ENCODE data around the gene IFT20. TPM values are rescaled to one million over a fixed set of nuclear protein-coding genes. Genes with fewer than 3 reads are reported as not detected.

The IFT20 gene, protein sequence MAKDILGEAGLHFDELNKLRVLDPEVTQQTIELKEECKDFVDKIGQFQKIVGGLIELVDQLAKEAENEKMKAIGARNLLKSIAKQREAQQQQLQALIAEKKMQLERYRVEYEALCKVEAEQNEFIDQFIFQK
- total RNA-seq (36.3 and 45.0 TPM in 2 replicates), polyA plus RNA-seq (19.2 and 26.5 TPM in 2 replicates), polyA minus RNA-seq (11.3 and 18.4 TPM in 2 replicates), Bru-seq, nascent RNA (percentile 63 among the genes with signal in this experiment), BruChase-seq, experiment 1, labeled RNA remaining after a 6-hour chase (percentile 75 among the genes with signal in this experiment), BruChase-seq, experiment 2, labeled RNA remaining after a 2-hour chase (percentile 72 among the genes with signal in this experiment)
- polyA plus RNA-seq (2011; cell fraction: cytosol; rRNA removed): 29.0 and 34.7 TPM in 2 replicates
- polyA plus RNA-seq (2011; cell fraction: nucleus; rRNA removed): 64.3 and 72.0 TPM in 2 replicates
- polyA plus RNA-seq (2012): 53.7 and 59.8 TPM in 2 replicates
- polyA minus RNA-seq (2011; cell fraction: cytosol; rRNA and poly(A)+ RNA removed): 7.7 TPM
- polyA minus RNA-seq (2011; cell fraction: nucleus; rRNA and poly(A)+ RNA removed): 13.6 and 20.6 TPM in 2 replicates
- long read RNA-seq, transcript IFT20-203 (5 exons, 825 nt): major isoform, 53 of 105 reads
- long read RNA-seq, transcript IFT20-213 (1 exons, 1,485 nt): minor isoform, 5 of 105 reads
- long read RNA-seq, transcript IFT20-214 (6 exons, 1,071 nt): minor isoform, 31 of 105 reads
- long read RNA-seq, transcript IFT20-215 (6 exons, 852 nt): minor isoform, 5 of 105 reads
- long read RNA-seq, partial matches to known transcripts: 5 of 105 reads
- long read RNA-seq, other reads (novel, unspliced or antisense): 3 of 105 reads

DNA sequence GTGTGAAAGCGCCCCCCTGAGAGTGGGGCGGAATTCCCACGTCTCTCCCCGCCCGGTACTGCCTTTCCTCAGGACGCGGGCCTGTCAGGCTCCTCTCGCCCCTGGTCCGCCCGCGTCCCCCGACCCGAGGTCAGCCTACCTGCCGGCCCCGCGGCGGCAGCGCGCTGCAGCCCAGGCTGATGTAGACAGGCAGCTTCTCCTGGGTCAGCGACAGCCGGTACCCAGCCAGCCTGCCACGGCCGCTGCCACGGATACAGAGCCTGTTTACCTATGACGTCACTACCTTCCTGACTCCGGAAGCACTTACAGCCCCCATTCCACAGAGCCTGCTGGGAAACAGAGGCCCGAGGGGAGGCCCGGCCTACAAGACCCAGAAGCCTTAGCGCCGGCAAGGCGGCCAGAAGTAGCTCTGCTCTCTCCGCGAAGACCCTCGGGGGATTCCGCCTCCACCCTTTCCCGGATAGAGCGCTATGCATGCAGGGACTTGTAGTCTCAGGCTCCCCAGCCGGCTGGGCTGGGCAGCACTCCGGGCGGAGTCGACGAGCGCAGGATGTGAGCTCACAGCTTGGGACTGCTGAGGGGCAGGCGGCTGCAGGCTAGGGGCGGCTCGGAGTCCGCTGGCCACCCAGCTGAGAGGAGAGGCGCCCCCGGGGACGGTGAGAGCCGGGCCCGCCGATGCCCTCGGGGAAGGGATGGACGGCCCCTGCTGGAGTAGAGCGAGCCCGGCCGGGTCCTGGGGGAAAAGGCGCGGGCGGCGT is at the start of gene IFT20, which contains the start of gene TNFAIP1:
IFT20 (minus strand) TSS at position 272 of the 758 bp plus-strand sequence. CDS start 3,487 bp downstream, outside the sequence.
TNFAIP1 (plus strand) TSS at position 561 of the 758 bp plus-strand sequence. CDS start 3,761 bp downstream, outside the sequence.
- ChIA-PET CTCF (interaction anchor here (1.1 to 2.5 kb wide), 11 partner anchors 11 to 575 kb away, joined by 3 to 31 read pairs (median 7); partner anchors contain the start of genes LYRM9, POLDIP2 and TMEM97), POLR2A (interaction anchor here (0.6 to 2.1 kb wide), 10 partner anchors 11 to 353 kb away, joined by 3 to 34 read pairs (median 4); partner anchors contain the start of genes POLDIP2, SARM1 and TMEM97)
- Histone ChIP-seq H3K27ac (ENCODE audit: insufficient read depth, low read depth, low read length) (peak within 1 kb of the TSS; percentile 86), H3K36me3 (ENCODE audit: control insufficient read depth in 2 of 2, extremely low read depth in 1 of 2, insufficient read depth in 2 of 2, low read length in 2 of 2) (peaks cover 4 to 20% of the 10 kb centered on the region in 2 experiments), H3K79me2 (ENCODE audit: control insufficient read depth, insufficient read depth, low read length) (peaks cover 55% of the 10 kb centered on the region), H3K9me1 (replicated peaks; ENCODE audit: control insufficient read depth, extremely low read depth, insufficient read depth, low read length) (no peaks in the 10 kb centered on the region), H3K27me3 (ENCODE audit: control insufficient read depth in 2 of 2, insufficient read depth in 2 of 2, low read length in 2 of 2) (no peaks in the 10 kb centered on the region), H4K20me1 (replicated peaks; ENCODE audit: control insufficient read depth, extremely low read depth, insufficient read depth, low read length) (no peaks in the 10 kb centered on the region), H2AFZ (ENCODE audit: low read depth, low read length) (peak within 1 kb of the TSS; percentile 26), H3K4me3 (replicated peaks in 1 of 3; ENCODE audit: insufficient read depth in 1 of 3, low read depth in 1 of 3, low read length in 3 of 3) (peak within 1 kb of the TSS; percentile 75 to 98 (median 88)), H3K4me1 (ENCODE audit: control insufficient read depth, extremely low read depth, insufficient read depth, low read length) (peaks cover 40% of the 10 kb centered on the region), H3K9ac (replicated peaks; ENCODE audit: extremely low read depth, insufficient read depth, low read length) (peak within 1 kb of the TSS; percentile 98), H3K9me3 (replicated peaks; ENCODE audit: control insufficient read depth, insufficient read depth, low read length) (no peaks in the 10 kb centered on the region), H3K4me2 (ENCODE audit: insufficient read depth, low read length) (peak within 1 kb of the TSS; percentile 78)
- peak; percentile 94 for TF ChIP-seq JUN (IDR thresholded peaks at IDR 0.05; ENCODE audit: borderline replicate concordance, insufficient read depth, insufficient read length, low read depth)
- TF ChIP-seq GATA2 (IDR thresholded peaks at IDR 0.05; ENCODE audit: insufficient read depth, insufficient read length, low read depth, low read length): no peak
- TF ChIP-seq FOS (IDR thresholded peaks at IDR 0.05; ENCODE audit: borderline replicate concordance, insufficient read depth, low read length): peak; percentile 16
- TF ChIP-seq MYC (IDR thresholded peaks at IDR 0.05; ENCODE audit: low read depth, low read length): no peak
- peak; percentile 64 for TF ChIP-seq POLR2AphosphoS5 (IDR thresholded peaks at IDR 0.05; ENCODE audit: insufficient read depth, low read depth, low read length)
- TF ChIP-seq, protein P1, sequence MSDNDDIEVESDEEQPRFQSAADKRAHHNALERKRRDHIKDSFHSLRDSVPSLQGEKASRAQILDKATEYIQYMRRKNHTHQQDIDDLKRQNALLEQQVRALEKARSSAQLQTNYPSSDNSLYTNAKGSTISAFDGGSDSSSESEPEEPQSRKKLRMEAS (IDR thresholded peaks at IDR 0.05; ENCODE audit: insufficient read depth, insufficient read length): no peak
- no peak for TF ChIP-seq EZH2 (IDR thresholded peaks at IDR 0.05; ENCODE audit: borderline replicate concordance, low read depth, low read length, severe bottlenecking)
- TF ChIP-seq, protein P2, sequence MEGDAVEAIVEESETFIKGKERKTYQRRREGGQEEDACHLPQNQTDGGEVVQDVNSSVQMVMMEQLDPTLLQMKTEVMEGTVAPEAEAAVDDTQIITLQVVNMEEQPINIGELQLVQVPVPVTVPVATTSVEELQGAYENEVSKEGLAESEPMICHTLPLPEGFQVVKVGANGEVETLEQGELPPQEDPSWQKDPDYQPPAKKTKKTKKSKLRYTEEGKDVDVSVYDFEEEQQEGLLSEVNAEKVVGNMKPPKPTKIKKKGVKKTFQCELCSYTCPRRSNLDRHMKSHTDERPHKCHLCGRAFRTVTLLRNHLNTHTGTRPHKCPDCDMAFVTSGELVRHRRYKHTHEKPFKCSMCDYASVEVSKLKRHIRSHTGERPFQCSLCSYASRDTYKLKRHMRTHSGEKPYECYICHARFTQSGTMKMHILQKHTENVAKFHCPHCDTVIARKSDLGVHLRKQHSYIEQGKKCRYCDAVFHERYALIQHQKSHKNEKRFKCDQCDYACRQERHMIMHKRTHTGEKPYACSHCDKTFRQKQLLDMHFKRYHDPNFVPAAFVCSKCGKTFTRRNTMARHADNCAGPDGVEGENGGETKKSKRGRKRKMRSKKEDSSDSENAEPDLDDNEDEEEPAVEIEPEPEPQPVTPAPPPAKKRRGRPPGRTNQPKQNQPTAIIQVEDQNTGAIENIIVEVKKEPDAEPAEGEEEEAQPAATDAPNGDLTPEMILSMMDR (IDR thresholded peaks at IDR 0.05; ENCODE audit: extremely low read depth in 1 of 2, insufficient read depth in 1 of 2, low read depth in 1 of 2, low read length in 2 of 2): no peak
- peak; percentile 80 for TF ChIP-seq POLR2A (IDR thresholded peaks at IDR 0.05; ENCODE audit: low read depth, low read length)
- dilution Hi-C loops (cut with MboI; ENCODE audit: extremely low pct_ligation_motif_present, low sequenced_read_pairs): no loop called here
- FAIRE-seq (peak; percentile 100), DNase-seq (ENCODE audit: low read depth, low spot score) (peak; percentile 100)
- BruUV-seq (replicated peaks): no TSS peak
- intact Hi-C loops (cut with micrococcal nuclease): loop anchor here (1.0 to 5.0 kb wide), 4 partner anchors 16 to 355 kb away; partner anchors contain the start of genes NLK, POLDIP2 and TMEM97

Data from endothelial cell of umbilical vein (primary cell).